HepG2 (cell line): ENCODE data around the gene STIM1. TPM values are rescaled to one million over a fixed set of nuclear protein-coding genes. Genes with fewer than 3 reads are reported as not detected.

Experiments used
- ATAC-seq: fragments of 200-7000 bp; cut with Tn5 transposase; 3 replicates; pipeline ENCODE4 v1.9.1; 2020; ENCODE audit warnings: mild to moderate bottlenecking, moderate library complexity
- BruUV-seq: library from RNA; stranded (reverse); fragments of 400-500 nt; replicated peaks from 2 replicates; lab custom pipeline; 2021; lab: Mats Ljungman, UMichigan
- CTCF ChIA-PET: fragments of 300-600 bp; formaldehyde crosslinking; extraction: SDS; loops from one replicate; lab custom pipeline; 2021; ENCODE audit warnings: low total read pairs, inconsistent platforms, low intra/inter-chr PET ratio; lab: Yijun Ruan, JAX
- POLR2A ChIA-PET: fragments of 350-600 bp; sonication (Branson Sonifier 250); formaldehyde crosslinking; loops from one replicate; lab custom pipeline; 2020; ENCODE audit warnings: antibody characterized with exemption, inconsistent platforms; lab: Yijun Ruan, JAX
- DNase-seq: peaks from one replicate; pipeline ENCODE4 v3.0.0-alpha.2; 2015; ENCODE audit warnings: low spot score
- FAIRE-seq: peaks from 3 replicates; lab custom pipeline; 2011; peaks lifted over from hg19 to GRCh38; lab: Jason Lieb, UNC
- H2AFZ ChIP-seq: one replicate; pipeline ENCODE4 v1.6.1; 2011; ENCODE audit warnings: low read length, inconsistent platforms
- H3K27ac ChIP-seq: fragments of 300-600 bp; 3 replicates; pipeline ENCODE4 v1.8.0; 2011; ENCODE audit warnings: mixed run types, mild to moderate bottlenecking, mixed read lengths, low read length, inconsistent platforms; ENCODE audit not compliant: insufficient read depth; ENCODE audit errors: extremely low read length
- H3K27me3 ChIP-seq, 2 experiments: fragments of 200-600 bp in 1 of 2; 2 replicates in 1 of 2; 3 replicates in 1 of 2; pipeline versions ENCODE4 v1.6.0 to v1.8.0; 2011; ENCODE audit warnings: low read length in 2 of 2, mild to moderate bottlenecking in 2 of 2, moderate library complexity in 2 of 2, inconsistent platforms in 1 of 2; ENCODE audit not compliant: insufficient read depth in 2 of 2, control insufficient read depth in 1 of 2
- H3K36me3 ChIP-seq, 2 experiments: fragments of 200-600 bp in 1 of 2; replicated peaks in 1 of 2; 2 replicates in 1 of 2; 3 replicates in 1 of 2; pipeline versions ENCODE4 v1.5.1 to v1.8.0; 2011; ENCODE audit warnings: low read length in 2 of 2, inconsistent platforms in 1 of 2; ENCODE audit not compliant: insufficient read depth in 2 of 2, control insufficient read depth in 1 of 2
- H3K4me1 ChIP-seq: 2 replicates; pipeline ENCODE4 v1.5.1; 2012; ENCODE audit warnings: low read length, inconsistent platforms; ENCODE audit not compliant: insufficient read depth
- H3K4me2 ChIP-seq: 2 replicates; pipeline ENCODE4 v1.6.0; 2011; ENCODE audit warnings: low read depth, low read length, inconsistent platforms
- H3K4me3 ChIP-seq, 3 experiments: fragments of 200-600 bp in 1 of 3; sonication (generic), shearing (Covaris generic) in 1 of 3; replicated peaks in 1 of 3; 2 replicates each; pipeline ENCODE4 v1.5.1; 2011 to 2016; ENCODE audit warnings: low read length in 3 of 3, inconsistent platforms in 2 of 3, low read depth in 2 of 3, mild to moderate bottlenecking in 2 of 3, control low read depth in 1 of 3, mixed read lengths in 1 of 3; ENCODE audit not compliant: insufficient read depth in 1 of 3
- H3K79me2 ChIP-seq: one replicate; pipeline ENCODE4 v1.6.1; 2011; ENCODE audit warnings: low read length, inconsistent platforms; ENCODE audit not compliant: insufficient read depth
- H3K9ac ChIP-seq: 2 replicates; pipeline ENCODE4 v1.6.0; 2011; ENCODE audit warnings: mild to moderate bottlenecking, low read depth, low read length, inconsistent platforms; ENCODE audit not compliant: insufficient read depth
- H3K9me3 ChIP-seq: 2 replicates; pipeline ENCODE4 v1.5.1; 2012; ENCODE audit warnings: mild to moderate bottlenecking, low read length
- H4K20me1 ChIP-seq: 2 replicates; pipeline ENCODE4 v1.6.0; 2011; ENCODE audit warnings: inconsistent platforms, mild to moderate bottlenecking, low read length, moderate library complexity; ENCODE audit not compliant: insufficient read depth
- AHDC1 ChIP-seq: sonication (generic); formaldehyde crosslinking; IDR thresholded peaks from 2 replicates; pipeline ENCODE4 v1.5.1; 2020; ENCODE audit warnings: mild to moderate bottlenecking, missing genetic modification reagents, borderline replicate concordance
- EEA1 ChIP-seq: sonication (generic); formaldehyde crosslinking; IDR thresholded peaks from 2 replicates; pipeline ENCODE4 v1.5.1; 2020; ENCODE audit warnings: mild to moderate bottlenecking, missing genetic modification reagents, borderline replicate concordance
- EZH2 ChIP-seq: conservative IDR thresholded peaks from 2 replicates; pipeline ENCODE4 v1.6.1; 2012; ENCODE audit warnings: mild to moderate bottlenecking, low read depth, low read length, moderate library complexity
- MED1 ChIP-seq: sonication (generic); formaldehyde crosslinking; IDR thresholded peaks from 2 replicates; pipeline ENCODE4 v1.4.0; 2020; ENCODE audit warnings: missing genetic modification reagents
- NFE2L1 ChIP-seq: sonication (generic); formaldehyde crosslinking; IDR thresholded peaks from 2 replicates; pipeline ENCODE4 v1.4.0; 2020; ENCODE audit warnings: missing genetic modification reagents, mild to moderate bottlenecking, borderline replicate concordance
- NR0B2 ChIP-seq: sonication (generic); formaldehyde crosslinking; IDR thresholded peaks from 2 replicates; pipeline ENCODE4 v1.4.0; 2020; ENCODE audit warnings: mild to moderate bottlenecking, missing genetic modification reagents
- RARA ChIP-seq: IDR thresholded peaks from 2 replicates; pipeline ENCODE4 v1.6.1; 2016; ENCODE audit warnings: missing genetic modification reagents, missing compliant biosample characterization
- RBM22 ChIP-seq: fragments of 200-400 bp; formaldehyde crosslinking; optimal IDR thresholded peaks from 2 replicates; pipeline ENCODE3; 2017; ENCODE audit warnings: mild to moderate bottlenecking, low read length, moderate library complexity
- TBX2 ChIP-seq: sonication (generic); formaldehyde crosslinking; IDR thresholded peaks from 2 replicates; pipeline ENCODE4 v1.5.0; 2020; ENCODE audit warnings: missing genetic modification reagents, mild to moderate bottlenecking, borderline replicate concordance
- ZKSCAN8 ChIP-seq: IDR thresholded peaks from 2 replicates; pipeline ENCODE4 v1.6.1; 2016; ENCODE audit warnings: borderline replicate concordance, missing genetic modification reagents, missing compliant biosample characterization
- ZNF24 ChIP-seq: fragments of 450-650 bp; IDR thresholded peaks from 2 replicates; pipeline ENCODE4 v1.6.1; 2017; ENCODE audit warnings: antibody characterized with exemption, mild to moderate bottlenecking
- ZNF264 ChIP-seq: sonication (generic); formaldehyde crosslinking; IDR thresholded peaks from 2 replicates; pipeline ENCODE4 v1.4.0; 2020; ENCODE audit warnings: missing genetic modification reagents
- ZNF296 ChIP-seq: sonication (generic); formaldehyde crosslinking; conservative IDR thresholded peaks from 2 replicates; pipeline ENCODE4 v1.5.0; 2020; ENCODE audit warnings: mild to moderate bottlenecking, missing genetic modification reagents
- ZNF329 ChIP-seq: sonication (generic); formaldehyde crosslinking; IDR thresholded peaks from 2 replicates; pipeline ENCODE4 v1.9.0; 2021; ENCODE audit warnings: low read depth, mild to moderate bottlenecking, missing genetic modification reagents
- ZNF552 ChIP-seq: sonication (generic); formaldehyde crosslinking; IDR thresholded peaks from 2 replicates; pipeline ENCODE4 v1.9.0; 2022; ENCODE audit warnings: missing genetic modification reagents, mild to moderate bottlenecking, borderline replicate concordance
- ZNF746 ChIP-seq: sonication (generic); formaldehyde crosslinking; IDR thresholded peaks from 2 replicates; pipeline ENCODE4 v1.8.0; 2022; ENCODE audit warnings: mild to moderate bottlenecking, missing genetic modification reagents
- ZXDC ChIP-seq: sonication (generic); formaldehyde crosslinking; IDR thresholded peaks from 2 replicates; pipeline ENCODE4 v1.5.0; 2020; ENCODE audit warnings: mild to moderate bottlenecking, missing genetic modification reagents
- WGBS: methylation state at CpG from one replicate; pipeline ENCODE4 v1.1.6; 2017; ENCODE audit warnings: low lambda C conversion rate; 5-methylcytosine and 5-hydroxymethylcytosine counted together
- in situ Hi-C: cut with HindIII; loops from 2 replicates; pipeline ENCODE4 v1.10.0; 2017; ENCODE audit warnings: low pct_unique_long_range_greater_than_20kb; ENCODE audit not compliant: extremely low pct_ligation_motif_present
- intact Hi-C: fragments of 100-400 bp; cut with micrococcal nuclease; formaldehyde crosslinking; loops from one replicate; pipeline ENCODE4 v1.10.0; 2022; ENCODE audit not compliant: unreplicated experiment
- polyA plus RNA-seq, 8 experiments: library from polyadenylated mRNA; depleted of rRNA in 3 of 8; stranded (reverse) in 7 of 8; unstranded in 1 of 8; fragments of >200 nt; fragmentation: Illumina TruSeq in 4 of 8; extraction: Trizol in 4 of 8; gene quantifications; 2 replicates each; pipeline versions ENCODE4 v1.2.1 to v1.2.3, GENCODE V29; 2011 to 2016; ENCODE audit warnings: low read depth in 4 of 8, missing spikeins in 1 of 8, mixed read lengths in 1 of 8; ENCODE audit not compliant: insufficient read depth in 1 of 8
- total RNA-seq, 5 experiments: library from RNA; depleted of rRNA; stranded (reverse); fragments of >200 nt; fragmentation: Illumina TruSeq; extraction: Trizol; gene quantifications; 2 replicates each; pipeline ENCODE4 v1.2.3, GENCODE V29; 2016; ENCODE audit warnings: low read depth in 1 of 5

STIM1 gene
- total and polyA plus RNA-seq, 2 of the 13 experiments (the other 11 are each of a cell fraction or from before 2014, with no cell fraction given) = 19.2 to 28.5 TPM

DNA sequence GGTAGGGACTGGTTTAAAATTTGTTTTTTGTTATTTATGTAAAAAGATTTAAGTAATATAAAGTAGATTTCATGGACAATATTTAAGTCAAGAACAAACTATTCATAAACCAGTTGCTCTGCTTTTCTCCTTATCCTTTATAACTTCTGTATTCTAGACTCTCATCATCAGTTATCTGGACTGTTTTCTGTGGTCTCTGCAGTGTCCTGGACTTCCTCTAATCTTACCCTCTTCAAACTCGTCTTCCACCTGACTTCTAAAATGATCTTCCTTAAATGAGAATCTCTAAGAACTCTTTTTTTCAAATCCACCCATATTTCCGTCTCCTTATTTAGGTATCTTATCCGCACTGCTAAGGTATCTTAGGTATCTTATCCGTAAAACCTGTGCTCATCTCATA lies 247.2 kb downstream of the STIM1 start (continued):
- TF ChIP-seq NFE2L1 (CRISPR knock-in tag) (no peak), ZNF552 (CRISPR knock-in tag) (no peak), MED1 (CRISPR knock-in tag) (no peak), ZNF746 (no peak), ZNF329 (CRISPR knock-in tag) (no peak), EZH2 (no peak), ZKSCAN8 (CRISPR knock-in tag) (no peak), ZNF264 (CRISPR knock-in tag) (no peak), TBX2 (CRISPR knock-in tag) (no peak), ZNF24 (no peak)

DNA sequence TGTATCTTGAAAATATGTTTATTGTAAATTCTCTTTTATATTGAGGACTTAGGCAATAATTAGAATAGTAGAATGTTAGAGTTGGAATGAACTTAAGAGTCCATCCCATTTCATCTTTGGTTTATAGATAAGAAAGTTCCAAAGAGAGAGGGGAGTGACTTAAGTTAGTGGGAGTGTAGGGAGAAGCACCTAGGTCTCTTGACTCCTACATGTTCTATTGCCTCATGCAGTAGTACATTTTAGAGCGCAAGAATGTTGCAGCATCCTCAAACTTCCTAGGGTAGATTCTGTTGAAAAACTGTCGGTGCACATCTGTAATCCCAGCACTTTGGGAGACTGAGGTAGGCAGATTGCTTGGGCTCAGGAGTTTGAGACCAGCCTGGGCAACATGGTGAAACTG lies 247.8 kb downstream of the STIM1 start:
- no peak overlapping the region for H3K4me2 ChIP-seq
- H3K27me3 ChIP-seq = no peaks in the 10 kb centered on the region
- H3K36me3 ChIP-seq = peaks cover 6 to 42% of the 10 kb centered on the region in 2 experiments
- intact Hi-C loops = no loop called here
- DNase-seq = no peak
- no peak for ATAC-seq
- 96% methylated on average over 2 of the region's 2 CpGs for WGBS
- no peak for FAIRE-seq
- CTCF ChIA-PET = no interaction called here
- H3K4me1 ChIP-seq = 0 out of 2 replicates have a peak, but pooled peaks cover 6% of the 10 kb centered on the region
- H4K20me1 ChIP-seq = no peaks in the 10 kb centered on the region
- no peak overlapping the region for H3K9ac ChIP-seq
- H3K27ac ChIP-seq = no peak overlapping the region
- H3K79me2 ChIP-seq = peaks cover 19% of the 10 kb centered on the region
- BruUV-seq = no TSS peak
- in situ Hi-C loops = no loop called here
- H3K4me3 ChIP-seq = no peak overlapping the region
- H3K9me3 ChIP-seq = no peaks in the 10 kb centered on the region
- no peak overlapping the region for H2AFZ ChIP-seq
- POLR2A ChIA-PET = no interaction called here
- TF ChIP-seq ZXDC (CRISPR knock-in tag) (no peak), AHDC1 (CRISPR knock-in tag) (no peak), EEA1 (CRISPR knock-in tag) (no peak), RARA (no peak), NR0B2 (CRISPR knock-in tag) (no peak), ZNF296 (no peak), RBM22 (no peak)
